GM19452 (cell line): ENCODE data around the gene UBE3C.
A peak's percentile ranks its signal among the peaks of the same experiment; 100 is the strongest.
"Not testable (repeated sequence)": the region's sequence is repeated elsewhere in the genome, so short reads cannot be mapped to it uniquely, and the experiment has no call there.

Experiments used
- ATAC-seq: cut with Tn5 transposase; IDR thresholded peaks from one replicate; pipeline ENCODE4 v1.9.1; 2021; ENCODE audit not compliant: unreplicated experiment

The UBE3C gene

GRCh38 chr7:157270060-157270444 is 131.3 kb downstream of the UBE3C start:
- ATAC-seq: no peak

- no peak for ATAC-seq
These were observed 132.7 kb downstream of the UBE3C start for GRCh38 chr7:157271315-157271990.

GRCh38 chr7:157271991-157272324 is 133.2 kb downstream of the UBE3C start:
- no peak for ATAC-seq

GRCh38 chr7:157272351-157273207 is 133.9 kb downstream of the UBE3C start:
- no peak for ATAC-seq

GRCh38 chr7:157273208-157274093 is 134.7 kb downstream of the UBE3C start:
- ATAC-seq: peak; percentile 80

GRCh38 chr7:157274094-157274634 is 135.4 kb downstream of the UBE3C start:
- ATAC-seq: not testable (repeated sequence)

- no peak for ATAC-seq
These were observed 136.3 kb downstream of the UBE3C start for GRCh38 chr7:157274991-157275427.

- ATAC-seq: no peak
These were observed 137.4 kb downstream of the UBE3C start for GRCh38 chr7:157276091-157276561.

GRCh38 chr7:157276731-157277562 is 138.2 kb downstream of the UBE3C start:
- ATAC-seq: no peak

- ATAC-seq: not testable (repeated sequence)
These were observed 138.8 kb downstream of the UBE3C start for GRCh38 chr7:157277568-157277967.

- no peak for ATAC-seq
These were observed 139.6 kb downstream of the UBE3C start for GRCh38 chr7:157278167-157278790.

GRCh38 chr7:157278791-157279724 is 140.3 kb downstream of the UBE3C start:
- ATAC-seq: no peak

GRCh38 chr7:157279741-157280215 is 141.1 kb downstream of the UBE3C start:
- no peak for ATAC-seq

GRCh38 chr7:157280216-157280841 is 141.6 kb downstream of the UBE3C start:
- no peak for ATAC-seq

- ATAC-seq: no peak
These were observed 142.7 kb downstream of the UBE3C start for GRCh38 chr7:157281221-157281998.

GRCh38 chr7:157282141-157282801 is 143.5 kb downstream of the UBE3C start:
- no peak for ATAC-seq
